H1 (cell line): ENCODE results near the gene CXCR3.

ENCODE experiments used
- JUND ChIP-seq: IDR thresholded peaks from 2 replicates; pipeline ENCODE4 v1.6.1; 2011; ENCODE audit warnings: mild to moderate bottlenecking, improper control_type of control experiment, low read length
- RFX5 ChIP-seq: IDR thresholded peaks from 2 replicates; pipeline ENCODE4 v1.6.1; 2011; ENCODE audit warnings: low read depth, low read length, improper control_type of control experiment, borderline replicate concordance
- YY1 ChIP-seq: IDR thresholded peaks from 2 replicates; pipeline ENCODE4 v1.6.1; 2011; ENCODE audit warnings: low read depth, mild to moderate bottlenecking, low read length
- TF ChIP-seq, protein P1 (sequence below), 3 experiments: IDR thresholded peaks; 1 replicate in 2 of 3; 2 replicates in 1 of 3; pipeline versions ENCODE4 v1.5.1 to v1.6.1; 2011; ENCODE audit warnings: low read length in 3 of 3, mild to moderate bottlenecking in 3 of 3, inconsistent platforms in 2 of 3, low read depth in 1 of 3, moderate library complexity in 1 of 3; ENCODE audit not compliant: insufficient read depth in 1 of 3; ENCODE audit errors: control extremely low read depth in 1 of 3
- TF ChIP-seq, protein P2 (sequence below): IDR thresholded peaks from 2 replicates; pipeline ENCODE4 v1.6.1; 2012; ENCODE audit warnings: inconsistent platforms

DNA sequence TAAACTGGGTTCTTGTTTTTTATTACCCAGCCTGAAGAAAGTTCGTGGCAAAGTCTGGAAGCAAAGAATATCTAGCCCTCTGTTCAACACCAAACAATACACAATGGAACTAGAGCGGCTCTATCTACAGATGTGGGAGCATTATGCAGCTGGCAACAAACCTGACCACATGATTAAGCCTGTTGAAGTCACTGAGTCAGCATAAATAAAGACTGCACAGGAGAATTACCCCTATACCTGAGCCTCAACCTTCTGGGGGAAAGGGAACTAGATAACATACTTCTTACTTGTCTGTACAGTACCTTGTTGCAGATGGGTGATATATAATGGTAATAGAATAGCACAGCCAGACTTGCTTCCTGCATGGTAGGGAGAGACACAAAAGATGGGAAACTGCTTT is 44.7 kb downstream of the CXCR3 start:
- TF ChIP-seq, protein P1, sequence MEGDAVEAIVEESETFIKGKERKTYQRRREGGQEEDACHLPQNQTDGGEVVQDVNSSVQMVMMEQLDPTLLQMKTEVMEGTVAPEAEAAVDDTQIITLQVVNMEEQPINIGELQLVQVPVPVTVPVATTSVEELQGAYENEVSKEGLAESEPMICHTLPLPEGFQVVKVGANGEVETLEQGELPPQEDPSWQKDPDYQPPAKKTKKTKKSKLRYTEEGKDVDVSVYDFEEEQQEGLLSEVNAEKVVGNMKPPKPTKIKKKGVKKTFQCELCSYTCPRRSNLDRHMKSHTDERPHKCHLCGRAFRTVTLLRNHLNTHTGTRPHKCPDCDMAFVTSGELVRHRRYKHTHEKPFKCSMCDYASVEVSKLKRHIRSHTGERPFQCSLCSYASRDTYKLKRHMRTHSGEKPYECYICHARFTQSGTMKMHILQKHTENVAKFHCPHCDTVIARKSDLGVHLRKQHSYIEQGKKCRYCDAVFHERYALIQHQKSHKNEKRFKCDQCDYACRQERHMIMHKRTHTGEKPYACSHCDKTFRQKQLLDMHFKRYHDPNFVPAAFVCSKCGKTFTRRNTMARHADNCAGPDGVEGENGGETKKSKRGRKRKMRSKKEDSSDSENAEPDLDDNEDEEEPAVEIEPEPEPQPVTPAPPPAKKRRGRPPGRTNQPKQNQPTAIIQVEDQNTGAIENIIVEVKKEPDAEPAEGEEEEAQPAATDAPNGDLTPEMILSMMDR (IDR thresholded peaks at IDR 0.05; ENCODE audit: control extremely low read depth in 1 of 3, insufficient read depth in 1 of 3, low read depth in 1 of 3, low read length in 3 of 3) = no peak
- TF ChIP-seq, protein P2, sequence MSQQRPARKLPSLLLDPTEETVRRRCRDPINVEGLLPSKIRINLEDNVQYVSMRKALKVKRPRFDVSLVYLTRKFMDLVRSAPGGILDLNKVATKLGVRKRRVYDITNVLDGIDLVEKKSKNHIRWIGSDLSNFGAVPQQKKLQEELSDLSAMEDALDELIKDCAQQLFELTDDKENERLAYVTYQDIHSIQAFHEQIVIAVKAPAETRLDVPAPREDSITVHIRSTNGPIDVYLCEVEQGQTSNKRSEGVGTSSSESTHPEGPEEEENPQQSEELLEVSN = no peak
- TF ChIP-seq RFX5 (no peak), JUND (no peak), YY1 (no peak)
